GM23248 (cell line): ENCODE data around the gene GDF11. TPM values are rescaled to one million over a fixed set of nuclear protein-coding genes. Genes with fewer than 3 reads are reported as not detected.

Source experiments
- DNase-seq: peaks from one replicate; pipeline ENCODE4 v3.0.0-alpha.2; 2015
- H2AFZ ChIP-seq: fragments of 200-600 bp; sonication (generic); 2 replicates; pipeline ENCODE4 v1.6.1; 2016; ENCODE audit warnings: antibody characterized with exemption
- H3F3A ChIP-seq: fragments of 200-600 bp; sonication (generic); 2 replicates; pipeline ENCODE4 v1.6.1; 2016; ENCODE audit warnings: mild to moderate bottlenecking, antibody characterized with exemption, mixed run types; ENCODE audit not compliant: insufficient read depth
- H3K27ac ChIP-seq: fragments of 200-600 bp; sonication (generic); 2 replicates; pipeline ENCODE4 v1.5.1; 2016; ENCODE audit warnings: mild to moderate bottlenecking
- H3K27me3 ChIP-seq: fragments of 200-600 bp; sonication (generic); replicated peaks from 2 replicates; pipeline ENCODE4 v1.6.1; 2016; ENCODE audit warnings: mild to moderate bottlenecking; ENCODE audit not compliant: insufficient read depth
- H3K36me3 ChIP-seq: fragments of 200-600 bp; sonication (generic); 2 replicates; pipeline ENCODE4 v1.6.1; 2016; ENCODE audit warnings: low read depth, mild to moderate bottlenecking
- H3K4me1 ChIP-seq: fragments of 200-600 bp; sonication (generic); 2 replicates; pipeline ENCODE4 v1.6.1; 2016; ENCODE audit warnings: mild to moderate bottlenecking; ENCODE audit not compliant: insufficient read depth
- H3K4me2 ChIP-seq: fragments of 200-600 bp; sonication (generic); one replicate; pipeline ENCODE4 v1.6.1; 2016; ENCODE audit warnings: mild to moderate bottlenecking; ENCODE audit not compliant: unreplicated experiment
- H3K4me3 ChIP-seq: fragments of 200-600 bp; sonication (generic); 2 replicates; pipeline ENCODE4 v1.5.1; 2016; ENCODE audit warnings: mild to moderate bottlenecking
- H3K79me2 ChIP-seq: fragments of 200-600 bp; sonication (generic); 2 replicates; pipeline ENCODE4 v1.6.1; 2016; ENCODE audit warnings: mild to moderate bottlenecking; ENCODE audit not compliant: insufficient read depth
- H3K9ac ChIP-seq: fragments of 200-600 bp; sonication (generic); 2 replicates; pipeline ENCODE4 v1.6.1; 2016; ENCODE audit warnings: mild to moderate bottlenecking
- H3K9me2 ChIP-seq: fragments of 200-600 bp; sonication (generic); 2 replicates; pipeline ENCODE4 v1.6.1; 2016; ENCODE audit warnings: mixed run types, mild to moderate bottlenecking, moderate library complexity; ENCODE audit not compliant: insufficient read depth
- H3K9me3 ChIP-seq: fragments of 200-600 bp; sonication (generic); one replicate; pipeline ENCODE4 v1.6.1; 2017; ENCODE audit warnings: low read depth
- H4K20me1 ChIP-seq: fragments of 200-600 bp; sonication (generic); 2 replicates; pipeline ENCODE4 v1.6.0; 2016; ENCODE audit not compliant: insufficient read depth
- EZH2 ChIP-seq: fragments of 200-600 bp; sonication (generic); IDR thresholded peaks from 2 replicates; pipeline ENCODE4 v1.6.1; 2018; ENCODE audit warnings: antibody characterized with exemption, mild to moderate bottlenecking; ENCODE audit not compliant: insufficient read depth, poor library complexity, severe bottlenecking
- EZH2phosphoT487 ChIP-seq: fragments of 200-600 bp; sonication (generic); IDR thresholded peaks from 2 replicates; pipeline ENCODE4 v1.6.1; 2018; ENCODE audit warnings: antibody characterized with exemption, moderate library complexity, mild to moderate bottlenecking, low read depth; ENCODE audit not compliant: insufficient read depth
- WGBS, 2 experiments: methylation state at CpG; one replicate each; pipeline ENCODE4 v1.1.6; 2015 to 2017; ENCODE audit warnings: low lambda C conversion rate in 2 of 2, low coverage in 1 of 2; ENCODE audit errors: missing lambda C conversion rate in 2 of 2; 5-methylcytosine and 5-hydroxymethylcytosine counted together
- in situ Hi-C: fragments of 300-500 bp; cut with MboI; formaldehyde crosslinking; loops from 2 replicates; pipeline ENCODE4 v1.15.0; 2020
- polyA plus RNA-seq: library from polyadenylated mRNA; unstranded; fragments of >200 nt; fragmentation: Nextera tagmentation; extraction: Ambion mirVana; gene quantifications from 2 replicates; pipeline ENCODE4 v1.2.1, GENCODE V29; 2016
- total RNA-seq: library from RNA; depleted of rRNA; stranded (reverse); fragments of >200 nt; shearing (Covaris generic); gene quantifications from 2 replicates; pipeline ENCODE4 v1.2.3, GENCODE V29; 2014

The GDF11 gene
- total and polyA plus RNA-seq, 2 experiments from 2014 or later: 0.56 to 2.1 TPM

DNA sequence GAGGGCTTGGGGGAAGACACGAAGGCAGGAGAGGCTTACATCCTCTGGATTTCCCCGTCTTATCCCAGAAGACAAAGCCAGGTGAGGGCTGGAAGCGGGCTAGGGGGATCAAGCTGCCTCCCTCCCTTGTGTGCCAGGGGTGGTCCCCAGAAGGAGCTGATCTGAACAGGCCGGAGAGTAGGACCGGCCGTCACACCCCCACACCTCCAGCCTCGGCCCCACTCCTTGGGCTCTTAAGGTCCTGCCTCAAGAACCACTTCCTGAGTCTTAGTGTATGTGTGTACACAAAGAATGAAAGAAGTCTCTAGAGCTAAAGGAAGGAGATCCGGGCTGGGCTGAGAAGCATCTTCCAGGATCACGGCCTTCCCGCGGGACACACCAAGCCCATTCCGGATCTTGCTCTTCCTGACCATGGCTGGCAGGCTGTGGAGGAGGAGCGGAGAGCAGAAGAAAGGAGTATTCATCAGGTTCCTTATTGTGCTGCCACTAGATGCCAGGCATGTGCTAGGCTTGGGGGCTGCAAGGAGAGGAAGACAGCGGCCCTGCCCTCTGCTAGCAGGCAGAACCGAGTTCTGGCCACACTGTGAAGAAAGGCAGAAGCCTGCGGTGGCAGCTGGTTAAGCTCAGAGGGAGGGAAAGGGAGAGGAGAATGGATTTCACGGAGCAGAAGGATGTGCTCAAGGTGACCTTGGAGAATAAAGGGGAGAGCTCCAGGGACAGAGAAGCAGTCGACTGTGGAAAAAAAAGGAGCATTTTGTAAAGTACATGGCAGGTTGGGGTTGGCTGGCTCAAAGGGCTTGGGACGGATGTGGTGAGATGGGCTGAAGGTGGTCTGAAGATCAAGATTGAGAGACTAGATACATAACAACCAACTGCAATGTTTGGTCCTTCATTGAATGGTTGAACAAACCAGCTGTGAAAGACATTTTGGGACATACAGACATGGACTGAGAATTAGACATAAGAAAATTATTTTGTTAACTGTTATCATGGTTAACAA is 12.8 kb upstream of the GDF11 start:
- TF ChIP-seq EZH2 (no peak), EZH2phosphoT487 (no peak)
- H3K79me2 ChIP-seq: peaks cover 58% of the 10 kb centered on the region

DNA sequence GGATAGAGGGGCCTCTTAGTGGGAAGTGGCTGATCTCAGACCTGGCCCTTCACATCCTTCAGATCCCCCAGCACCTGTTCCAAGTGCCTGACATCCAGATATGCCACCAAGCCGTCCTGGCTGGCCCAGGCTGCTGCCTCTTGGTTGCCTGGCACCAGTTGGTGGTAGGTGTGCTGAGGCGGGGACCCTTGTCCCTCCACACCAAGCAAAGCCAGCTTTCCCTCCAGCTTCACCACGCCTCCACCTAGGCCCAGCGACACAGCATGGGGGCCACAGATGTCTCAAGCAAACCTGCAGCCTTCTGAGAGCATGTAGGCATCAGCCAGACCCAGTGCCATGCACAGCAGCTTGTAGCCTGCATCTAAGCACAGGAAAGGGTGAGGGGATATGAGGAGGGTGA is 10.6 kb upstream of the GDF11 start:
- no peak overlapping the region for H3K4me2 ChIP-seq
- DNase-seq: no peak

More for the DNA sequence above, 12.8 kb upstream of the GDF11 start:
- 3 to 6% methylated on average over 19 of the region's 19 CpGs for WGBS, 2 experiments
- in situ Hi-C loops: no loop called here
- peaks cover 33% of the 10 kb centered on the region for H3F3A ChIP-seq
- 0 out of 2 replicates have a peak, but pooled peaks cover 3% of the 10 kb centered on the region for H4K20me1 ChIP-seq
- H3K4me1 ChIP-seq: peaks cover 25% of the 10 kb centered on the region
- peak; percentile 82 for DNase-seq
- peak overlapping the region; percentile 99 for H3K27ac ChIP-seq
- no peaks in the 10 kb centered on the region for H3K27me3 ChIP-seq
- no peaks in the 10 kb centered on the region for H3K9me2 ChIP-seq
- H2AFZ ChIP-seq: peak overlapping the region; percentile 67
- no peaks in the 10 kb centered on the region for H3K9me3 ChIP-seq
- peak overlapping the region; percentile 99 for H3K4me2 ChIP-seq
- H3K36me3 ChIP-seq: peaks cover 16% of the 10 kb centered on the region
- peak overlapping the region; percentile 97 for H3K4me3 ChIP-seq
- peak overlapping the region; percentile 97 for H3K9ac ChIP-seq

DNA sequence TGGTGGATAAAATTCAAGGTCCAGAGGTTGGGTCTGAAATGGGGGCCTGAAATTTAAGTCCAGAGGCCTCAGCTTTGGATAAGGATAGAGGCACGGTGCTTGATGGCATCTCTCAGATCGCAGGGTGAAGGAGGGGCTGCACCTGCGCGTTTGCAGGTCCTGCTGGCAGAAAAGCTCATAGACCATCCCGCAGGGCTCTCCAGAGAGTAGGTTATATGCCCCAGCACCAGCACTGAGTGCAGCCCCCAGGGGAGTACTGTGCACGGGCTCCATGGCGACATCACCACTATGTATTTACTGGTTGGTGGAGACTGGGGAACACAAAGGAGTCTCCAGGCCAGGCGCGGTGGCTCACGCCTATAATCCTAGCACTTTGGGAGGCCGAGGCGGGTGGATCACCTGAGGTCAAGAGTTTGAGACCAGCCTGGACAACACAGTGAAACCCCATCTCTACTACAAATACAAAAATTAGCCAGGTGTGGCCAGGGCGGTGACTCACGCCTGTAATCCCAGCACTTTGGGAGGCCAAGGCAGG is 9.8 kb upstream of the GDF11 start:
- no peak overlapping the region for H3K4me3 ChIP-seq
- in situ Hi-C loops: no loop called here
- H3K27ac ChIP-seq: no peak overlapping the region
- TF ChIP-seq EZH2 (no peak), EZH2phosphoT487 (no peak)
- H3K79me2 ChIP-seq: peaks cover 31% of the 10 kb centered on the region
- H2AFZ ChIP-seq: no peak overlapping the region
- H3K4me1 ChIP-seq: peaks cover 13% of the 10 kb centered on the region
- no peak overlapping the region for H3K9ac ChIP-seq
- peaks cover 15% of the 10 kb centered on the region for H3F3A ChIP-seq
- H3K27me3 ChIP-seq: no peaks in the 10 kb centered on the region
- no peak overlapping the region for H3K4me2 ChIP-seq
- H3K9me3 ChIP-seq: no peaks in the 10 kb centered on the region
- no peaks in the 10 kb centered on the region for H3K9me2 ChIP-seq
- no peaks in the 10 kb centered on the region for H4K20me1 ChIP-seq
- no peak for DNase-seq
- WGBS, 2 experiments: 77 to 78% methylated on average over 14 of the region's 14 CpGs
- no peaks in the 10 kb centered on the region for H3K36me3 ChIP-seq

More for the DNA sequence above, 10.6 kb upstream of the GDF11 start:
- Histone ChIP-seq H3F3A (peaks cover 15% of the 10 kb centered on the region), H3K9me3 (no peaks in the 10 kb centered on the region), H3K79me2 (peaks cover 39% of the 10 kb centered on the region), H3K27ac (no peak overlapping the region), H3K4me1 (peaks cover 9% of the 10 kb centered on the region; the same call in 1 of the 2 replicates), H4K20me1 (0 out of 2 replicates have a peak, but pooled peaks cover under 1% of the 10 kb centered on the region), H3K9ac (no peak overlapping the region), H2AFZ (no peak overlapping the region), H3K9me2 (no peaks in the 10 kb centered on the region), H3K4me3 (no peak overlapping the region), H3K27me3 (no peaks in the 10 kb centered on the region), H3K36me3 (no peaks in the 10 kb centered on the region)
- TF ChIP-seq EZH2phosphoT487 (no peak), EZH2 (no peak)
- 94 to 95% methylated on average over 4 of the region's 4 CpGs for WGBS, 2 experiments
- in situ Hi-C loops: no loop called here

DNA sequence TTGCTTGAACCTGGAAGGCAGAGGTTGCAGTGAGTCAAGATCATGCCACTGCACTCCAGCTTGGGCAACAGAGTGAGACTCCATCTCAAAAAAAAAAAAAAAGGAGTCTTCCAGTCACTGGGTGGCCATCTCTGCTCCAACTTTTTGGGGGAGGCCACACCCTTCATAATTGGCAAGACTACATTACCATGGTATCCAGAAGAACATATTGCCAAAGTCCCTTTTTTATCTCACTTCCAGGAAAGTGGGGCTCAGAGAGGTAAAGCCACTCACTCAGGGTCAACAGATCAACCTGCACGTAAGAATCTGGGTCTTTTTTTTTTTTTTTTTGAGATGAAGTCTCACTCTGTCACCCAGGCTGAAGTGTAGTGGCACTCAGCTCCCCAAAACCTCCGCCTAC is 9.1 kb upstream of the GDF11 start:
- H3K27me3 ChIP-seq: no peaks in the 10 kb centered on the region
- H2AFZ ChIP-seq: no peak overlapping the region
- H3K27ac ChIP-seq: no peak overlapping the region
- no peaks in the 10 kb centered on the region for H4K20me1 ChIP-seq
- H3K9me2 ChIP-seq: no peaks in the 10 kb centered on the region
- no peak overlapping the region for H3K4me2 ChIP-seq
- peaks cover 16% of the 10 kb centered on the region for H3K4me1 ChIP-seq
- H3K9me3 ChIP-seq: no peaks in the 10 kb centered on the region
- DNase-seq: no peak
- peaks cover 26% of the 10 kb centered on the region for H3K79me2 ChIP-seq
- no peak overlapping the region for H3K9ac ChIP-seq
- WGBS, 2 experiments: 93 to 94% methylated on average over 2 of the region's 2 CpGs
- in situ Hi-C loops: no loop called here
- no peaks in the 10 kb centered on the region for H3K36me3 ChIP-seq
- TF ChIP-seq EZH2phosphoT487: no peak
- no peak for TF ChIP-seq EZH2
- H3F3A ChIP-seq: peaks cover 15% of the 10 kb centered on the region
- H3K4me3 ChIP-seq: no peak overlapping the region
